Effector memory CD8-positive, alpha-beta T cell (primary cell): ENCODE measurements around the gene GATM.
A peak's percentile ranks its signal among the peaks of the same experiment; 100 is the strongest.

Experiments
- ATAC-seq: fragments of 150-1000 bp; cut with Tn5 transposase; replicated peaks from 2 replicates; pipeline ENCODE4 v1.10.0; 2021; ENCODE audit warnings: mild to moderate bottlenecking, moderate library complexity
- DNase-seq, 3 experiments: peaks; one replicate each; pipeline ENCODE4 v3.0.0; 2021
- H3K27ac Mint-ChIP-seq, 2 donors: one replicate each; pipeline ENCODE4 v1.8.0; 2022; ENCODE audit warnings: mild to moderate bottlenecking in 2 of 2, mixed read lengths in 2 of 2, moderate library complexity in 2 of 2
- H3K27me3 Mint-ChIP-seq, 2 donors: one replicate each; pipeline ENCODE4 v1.8.0; 2022; ENCODE audit warnings: mixed read lengths in 2 of 2
- H3K36me3 Mint-ChIP-seq: one replicate; pipeline ENCODE4 v1.8.0; 2022; ENCODE audit warnings: mild to moderate bottlenecking, moderate library complexity, mixed read lengths; ENCODE audit not compliant: insufficient read depth
- H3K4me1 Mint-ChIP-seq, 2 donors: one replicate each; pipeline ENCODE4 v1.8.0; 2022; ENCODE audit warnings: low read depth in 2 of 2, mixed read lengths in 2 of 2
- H3K4me3 Mint-ChIP-seq, 2 donors: one replicate each; pipeline ENCODE4 v1.8.0; 2022; ENCODE audit warnings: mild to moderate bottlenecking in 2 of 2, mixed read lengths in 2 of 2, moderate library complexity in 2 of 2
- H3K9me3 Mint-ChIP-seq, 2 donors: one replicate each; pipeline ENCODE4 v1.8.0; 2022; ENCODE audit warnings: mixed read lengths in 2 of 2

The GATM gene

GRCh38 chr15:45399381-45400212 lies 21.3 kb upstream of the GATM start:
- peaks cover 28 to 30% of the 10 kb centered on the region in 2 donors for H3K27me3 Mint-ChIP-seq
- DNase-seq (no peak), ATAC-seq (no peak)
- peaks cover 3% of the 10 kb centered on the region for H3K36me3 Mint-ChIP-seq
- no peak overlapping the region for H3K27ac Mint-ChIP-seq
- no peaks in the 10 kb centered on the region for H3K9me3 Mint-ChIP-seq
- H3K4me3 Mint-ChIP-seq = no peak overlapping the region
- peaks cover 15 to 17% of the 10 kb centered on the region in 2 donors for H3K4me1 Mint-ChIP-seq

GRCh38 chr15:45397116-45397665 lies 18.8 kb upstream of the GATM start:
- ATAC-seq (no peak), DNase-seq (no peak)
- H3K36me3 Mint-ChIP-seq = peaks cover 3% of the 10 kb centered on the region
- peaks cover 39 to 47% of the 10 kb centered on the region in 2 donors for H3K27me3 Mint-ChIP-seq
- H3K9me3 Mint-ChIP-seq = no peaks in the 10 kb centered on the region
- no peak overlapping the region for H3K4me3 Mint-ChIP-seq
- H3K27ac Mint-ChIP-seq = no peak overlapping the region
- peaks cover 8% of the 10 kb centered on the region in 2 donors for H3K4me1 Mint-ChIP-seq

GRCh38 chr15:45395943-45396342 lies 17.6 kb upstream of the GATM start:
- DNase-seq (no peak), ATAC-seq (no peak)
- Mint-ChIP-seq H3K4me3 (no peak overlapping the region), H3K9me3 (no peaks in the 10 kb centered on the region), H3K27me3 (peaks cover 39 to 53% of the 10 kb centered on the region in 2 donors), H3K27ac (no peak overlapping the region), H3K36me3 (no peaks in the 10 kb centered on the region), H3K4me1 (peaks cover 2 to 4% of the 10 kb centered on the region in 2 donors)

- Mint-ChIP-seq H3K27me3 (peaks cover 45 to 58% of the 10 kb centered on the region in 2 donors), H3K4me3 (no peak overlapping the region), H3K27ac (no peak overlapping the region), H3K36me3 (no peaks in the 10 kb centered on the region), H3K9me3 (no peaks in the 10 kb centered on the region), H3K4me1 (peaks cover under 1 to 2% of the 10 kb centered on the region in 2 donors)
- no peak for ATAC-seq
- DNase-seq = no peak
Observed at GRCh38 chr15:45394681-45395080, 16.3 kb upstream of the GATM start.

- DNase-seq (no peak), ATAC-seq (peak; percentile 14)
- H3K4me1 Mint-ChIP-seq = no peaks in the 10 kb centered on the region
- peaks cover 50 to 63% of the 10 kb centered on the region in 2 donors for H3K27me3 Mint-ChIP-seq
- H3K27ac Mint-ChIP-seq = no peak overlapping the region
- H3K36me3 Mint-ChIP-seq = no peaks in the 10 kb centered on the region
- H3K9me3 Mint-ChIP-seq = no peaks in the 10 kb centered on the region
- no peak overlapping the region for H3K4me3 Mint-ChIP-seq
Observed at GRCh38 chr15:45393851-45394250, 15.5 kb upstream of the GATM start.

- Mint-ChIP-seq H3K9me3 (no peaks in the 10 kb centered on the region), H3K4me3 (no peak overlapping the region), H3K4me1 (no peaks in the 10 kb centered on the region), H3K27me3 (peaks cover 50 to 73% of the 10 kb centered on the region in 2 donors), H3K36me3 (no peaks in the 10 kb centered on the region), H3K27ac (no peak overlapping the region)
- DNase-seq (no peak), ATAC-seq (no peak)
Observed at GRCh38 chr15:45392584-45392855, 14.2 kb upstream of the GATM start.

GRCh38 chr15:45391746-45392583 lies 13.6 kb upstream of the GATM start:
- DNase-seq (no peak), ATAC-seq (peak; percentile 51)
- no peaks in the 10 kb centered on the region for H3K4me1 Mint-ChIP-seq
- no peaks in the 10 kb centered on the region for H3K36me3 Mint-ChIP-seq
- H3K4me3 Mint-ChIP-seq = no peak overlapping the region
- H3K9me3 Mint-ChIP-seq = no peaks in the 10 kb centered on the region
- peaks cover 49 to 73% of the 10 kb centered on the region in 2 donors for H3K27me3 Mint-ChIP-seq
- no peak overlapping the region for H3K27ac Mint-ChIP-seq

GRCh38 chr15:45389351-45389750 lies 11.0 kb upstream of the GATM start:
- no peak overlapping the region for H3K27ac Mint-ChIP-seq
- DNase-seq (no peak), ATAC-seq (no peak)
- H3K9me3 Mint-ChIP-seq = no peaks in the 10 kb centered on the region
- no peaks in the 10 kb centered on the region for H3K4me1 Mint-ChIP-seq
- H3K4me3 Mint-ChIP-seq = no peak overlapping the region
- no peaks in the 10 kb centered on the region for H3K36me3 Mint-ChIP-seq
- peaks cover 33 to 55% of the 10 kb centered on the region in 2 donors for H3K27me3 Mint-ChIP-seq

- ATAC-seq (no peak), DNase-seq (no peak)
- no peaks in the 10 kb centered on the region for H3K4me1 Mint-ChIP-seq
- H3K27ac Mint-ChIP-seq = no peak overlapping the region
- H3K4me3 Mint-ChIP-seq = no peak overlapping the region
- no peaks in the 10 kb centered on the region for H3K36me3 Mint-ChIP-seq
- H3K9me3 Mint-ChIP-seq = no peaks in the 10 kb centered on the region
- peaks cover 26 to 43% of the 10 kb centered on the region in 2 donors for H3K27me3 Mint-ChIP-seq
Observed at GRCh38 chr15:45387380-45388007, 9.2 kb upstream of the GATM start.

- peaks cover 31 to 38% of the 10 kb centered on the region in 2 donors for H3K27me3 Mint-ChIP-seq
- H3K36me3 Mint-ChIP-seq = no peaks in the 10 kb centered on the region
- H3K27ac Mint-ChIP-seq = no peak overlapping the region
- ATAC-seq (no peak), DNase-seq (no peak)
- no peaks in the 10 kb centered on the region for H3K4me1 Mint-ChIP-seq
- H3K9me3 Mint-ChIP-seq = no peaks in the 10 kb centered on the region
- H3K4me3 Mint-ChIP-seq = no peak overlapping the region
Observed at GRCh38 chr15:45386974-45387373, 8.6 kb upstream of the GATM start.

GRCh38 chr15:45386420-45386819 lies 8.1 kb upstream of the GATM start:
- H3K9me3 Mint-ChIP-seq = no peaks in the 10 kb centered on the region
- no peaks in the 10 kb centered on the region for H3K4me1 Mint-ChIP-seq
- H3K4me3 Mint-ChIP-seq = no peak overlapping the region
- H3K27me3 Mint-ChIP-seq = peaks cover 34% of the 10 kb centered on the region in 2 donors
- H3K27ac Mint-ChIP-seq = no peak overlapping the region
- ATAC-seq = no peak
- DNase-seq = no peak
- H3K36me3 Mint-ChIP-seq = no peaks in the 10 kb centered on the region

- Mint-ChIP-seq H3K4me1 (no peaks in the 10 kb centered on the region), H3K4me3 (no peak overlapping the region), H3K36me3 (no peaks in the 10 kb centered on the region), H3K9me3 (no peaks in the 10 kb centered on the region), H3K27me3 (peaks cover 42% of the 10 kb centered on the region in 2 donors), H3K27ac (no peak overlapping the region)
- DNase-seq (no peak), ATAC-seq (no peak)
Observed at GRCh38 chr15:45385590-45385989, 7.2 kb upstream of the GATM start.

- DNase-seq (no peak), ATAC-seq (no peak)
- Mint-ChIP-seq H3K4me1 (no peaks in the 10 kb centered on the region), H3K4me3 (no peak overlapping the region), H3K27ac (no peak overlapping the region), H3K9me3 (no peaks in the 10 kb centered on the region), H3K27me3 (peaks cover 43 to 45% of the 10 kb centered on the region in 2 donors), H3K36me3 (no peaks in the 10 kb centered on the region)
Observed at GRCh38 chr15:45384700-45385099, 6.4 kb upstream of the GATM start.
